ENCODE data around the gene CPEB3.

The CPEB3 gene

DNA sequence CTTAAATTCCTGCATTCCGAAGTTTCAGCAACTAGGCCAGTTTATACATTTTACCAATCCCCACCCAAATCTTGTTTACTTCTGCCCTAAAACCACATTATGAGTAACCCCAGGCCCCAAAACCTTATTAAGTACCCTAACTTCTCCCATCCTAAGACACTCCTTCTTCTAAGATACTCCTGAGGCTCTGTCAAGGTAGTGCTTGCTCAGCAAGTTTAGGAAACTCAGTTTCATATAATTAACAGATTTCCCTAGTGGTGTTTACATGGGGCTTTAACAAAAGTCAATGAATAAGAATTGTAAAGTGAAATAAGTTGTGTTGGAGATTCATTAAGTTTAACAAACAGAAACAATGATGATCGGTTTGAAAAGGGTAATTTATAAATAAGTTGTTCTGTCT lies 77.8 kb downstream of the CPEB3 start:
- no peak for DNase-seq (ENCODE audit: low read depth in 3 of 3)

DNA sequence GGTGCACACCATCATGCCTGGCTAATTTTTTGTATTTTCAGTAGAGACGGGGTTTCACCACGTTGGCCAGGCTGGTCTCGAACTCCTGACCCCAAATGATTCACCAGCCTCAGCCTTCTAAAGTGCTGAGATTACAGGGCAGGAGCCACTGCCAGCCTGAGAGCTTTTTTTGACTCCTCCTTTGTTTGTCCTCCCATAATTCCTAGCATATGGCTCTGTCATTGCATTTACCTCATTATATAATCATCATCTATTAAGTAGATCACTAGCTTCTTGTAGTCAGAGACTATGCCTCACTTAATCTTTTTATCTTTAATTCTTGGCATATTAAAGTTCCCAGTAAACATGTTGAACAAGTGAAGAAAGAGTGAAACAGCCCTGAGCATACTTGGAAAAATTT lies 82.1 kb downstream of the CPEB3 start:
- DNase-seq (ENCODE audit: low read depth in 3 of 3): no peak

DNA sequence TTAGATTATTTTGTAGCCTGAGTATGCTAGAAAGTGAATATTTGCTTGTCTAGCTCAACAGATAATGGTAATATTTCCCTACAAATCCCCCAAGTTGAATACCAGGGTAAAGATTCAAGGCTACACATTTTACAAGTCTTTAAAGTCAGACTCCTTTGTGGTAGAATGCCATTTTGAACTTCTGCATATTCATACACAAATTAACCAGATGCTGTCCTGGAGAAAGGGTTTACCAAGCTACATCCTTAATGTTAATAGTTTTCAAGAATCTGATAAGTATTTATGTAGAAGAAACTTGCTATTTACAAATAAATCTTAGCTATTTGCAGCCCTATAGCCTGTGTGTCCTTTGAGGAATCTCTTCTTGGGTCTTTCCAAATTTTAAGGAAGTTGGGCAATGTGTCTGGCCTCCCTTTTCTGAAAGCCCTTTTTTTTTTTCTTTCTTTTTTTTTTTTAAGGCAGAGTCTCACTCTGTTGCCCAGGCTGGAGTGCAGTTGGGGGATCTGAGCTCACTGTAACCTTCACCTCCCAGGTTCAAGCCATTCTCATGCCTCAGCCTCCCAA lies 82.6 kb downstream of the CPEB3 start:
- DNase-seq (ENCODE audit: low read depth in 3 of 3): no peak

DNA sequence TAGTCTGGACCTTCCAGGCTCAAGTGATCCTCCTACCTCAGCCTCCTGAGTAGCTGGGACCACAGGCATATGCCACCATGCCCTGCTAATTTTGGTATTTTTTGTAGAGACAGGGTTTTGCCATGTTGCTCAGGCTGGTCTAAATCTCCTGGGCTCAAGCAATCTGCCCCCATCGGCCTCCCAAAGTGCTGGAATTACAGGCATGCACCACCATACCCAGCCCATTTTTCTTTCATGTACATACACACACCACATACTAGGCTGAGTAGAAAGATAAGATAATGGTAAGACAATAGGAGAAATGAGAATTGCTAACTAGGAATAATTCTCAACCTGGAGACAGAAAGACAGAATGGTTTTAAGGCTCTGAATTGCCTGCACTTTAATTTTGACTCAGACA lies 83.8 kb downstream of the CPEB3 start:
- no peak for DNase-seq (ENCODE audit: low read depth in 3 of 3)

DNA sequence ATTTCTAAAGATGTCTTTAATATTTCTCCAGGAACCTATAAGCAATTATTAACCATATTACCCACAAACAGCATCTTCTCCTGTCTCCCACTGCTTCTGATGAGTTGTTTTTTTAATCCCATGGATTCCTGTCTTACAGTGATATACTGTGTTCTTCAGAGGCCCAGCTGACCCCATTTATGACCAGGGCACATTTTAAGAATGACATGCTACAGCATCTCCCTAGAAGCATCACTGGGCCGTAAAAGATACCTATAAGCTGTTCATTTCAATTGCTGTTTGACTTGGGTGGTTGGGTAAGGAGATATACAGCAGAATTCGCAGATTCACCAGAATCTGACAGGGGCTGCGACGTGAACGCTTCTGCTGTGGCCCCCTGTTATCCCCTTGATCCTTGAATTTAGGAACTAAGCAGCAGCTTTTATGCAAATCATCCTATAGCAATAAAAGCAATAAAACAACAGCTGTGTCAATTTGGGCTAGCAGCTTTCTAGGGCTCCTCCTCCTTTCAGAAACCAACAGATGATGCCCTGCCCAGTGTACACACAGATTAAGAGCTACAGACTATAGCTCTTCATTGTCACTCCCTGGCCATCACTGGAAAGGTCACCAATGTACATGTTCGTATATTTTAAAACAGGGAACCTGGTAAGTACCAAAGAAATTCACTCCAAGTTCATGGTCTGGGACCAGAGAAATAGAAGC lies 86.8 kb downstream of the CPEB3 start:
- DNase-seq (ENCODE audit: low read depth in 3 of 3): no peak

DNA sequence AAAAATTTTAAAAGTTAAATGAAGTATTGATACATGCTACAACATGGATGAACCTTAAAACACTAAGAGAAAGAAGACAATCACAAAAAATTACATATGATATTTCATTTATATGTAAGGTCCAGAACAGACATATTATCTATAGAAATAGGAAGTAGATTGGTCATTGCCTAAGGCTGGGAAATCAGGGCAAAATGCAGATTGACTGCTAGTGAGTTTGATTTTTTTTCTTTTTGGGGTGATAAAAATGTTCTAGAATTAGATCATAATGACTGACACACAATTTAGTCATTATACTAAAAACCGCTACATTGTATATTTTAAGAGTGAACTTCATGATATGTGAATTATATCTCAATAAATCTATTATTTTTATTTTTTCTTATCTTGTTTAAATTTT lies 88.3 kb downstream of the CPEB3 start:
- DNase-seq (ENCODE audit: low read depth in 3 of 3): no peak

DNA sequence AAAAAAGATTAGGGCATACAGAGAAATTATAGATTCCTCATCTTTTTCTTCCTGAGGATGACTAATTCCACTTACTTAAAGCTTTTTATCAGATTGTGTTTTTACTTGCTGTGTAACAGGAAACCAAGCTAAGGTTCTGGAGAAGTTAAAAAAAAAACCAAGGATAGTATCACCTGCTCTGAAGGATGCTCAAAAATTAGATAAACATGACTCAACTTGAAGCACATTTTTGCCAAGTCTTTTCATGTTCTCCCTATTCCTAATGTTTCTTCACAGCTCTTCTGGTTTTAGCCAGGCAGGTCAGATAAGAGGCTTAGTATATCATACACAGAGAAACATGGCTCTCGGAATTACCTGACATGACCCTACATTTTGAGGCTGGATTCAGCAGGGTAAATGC lies 90.3 kb downstream of the CPEB3 start:
- no peak for DNase-seq (ENCODE audit: low read depth in 3 of 3)

DNA sequence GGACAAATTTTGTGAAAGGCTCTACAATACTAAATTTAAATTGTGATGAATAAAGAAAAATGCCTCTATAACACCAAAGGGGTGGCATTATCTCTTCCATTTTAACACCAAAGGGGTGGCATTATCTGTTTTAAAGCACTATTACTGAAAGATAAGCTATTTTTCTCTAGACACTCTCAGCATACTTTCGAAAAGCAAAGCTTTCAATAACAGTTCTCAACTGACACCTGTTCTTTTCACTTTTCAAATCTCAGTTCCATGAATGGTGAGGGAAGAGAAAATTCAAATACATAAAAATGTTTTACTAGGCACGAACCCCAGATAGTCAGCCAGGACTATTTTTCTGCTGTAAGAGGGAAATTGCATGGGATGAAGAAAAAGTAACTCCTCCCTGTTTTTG lies 103.8 kb downstream of the CPEB3 start:
- no peak for DNase-seq (ENCODE audit: low read depth in 3 of 3)

DNA sequence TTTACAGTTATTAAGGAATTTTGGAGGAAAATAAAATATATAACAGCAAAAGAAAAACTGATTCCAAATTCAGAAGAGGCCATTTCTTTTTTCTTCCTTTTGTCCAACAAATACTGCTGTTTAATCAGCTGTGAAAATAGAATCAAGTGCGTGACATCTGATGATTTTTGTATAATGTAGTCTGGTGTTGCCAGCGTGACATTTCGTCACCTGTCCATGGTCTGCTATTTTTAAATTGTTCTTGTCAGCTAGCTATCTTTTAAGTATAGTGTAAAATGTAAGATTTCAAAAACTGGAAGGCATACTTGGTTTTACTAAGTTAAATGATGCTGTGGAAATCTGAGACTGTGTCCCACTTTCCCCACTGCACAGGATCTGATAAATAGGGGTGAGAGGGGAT lies 105.9 kb downstream of the CPEB3 start:
- no peak for DNase-seq (ENCODE audit: low read depth in 3 of 3)

DNA sequence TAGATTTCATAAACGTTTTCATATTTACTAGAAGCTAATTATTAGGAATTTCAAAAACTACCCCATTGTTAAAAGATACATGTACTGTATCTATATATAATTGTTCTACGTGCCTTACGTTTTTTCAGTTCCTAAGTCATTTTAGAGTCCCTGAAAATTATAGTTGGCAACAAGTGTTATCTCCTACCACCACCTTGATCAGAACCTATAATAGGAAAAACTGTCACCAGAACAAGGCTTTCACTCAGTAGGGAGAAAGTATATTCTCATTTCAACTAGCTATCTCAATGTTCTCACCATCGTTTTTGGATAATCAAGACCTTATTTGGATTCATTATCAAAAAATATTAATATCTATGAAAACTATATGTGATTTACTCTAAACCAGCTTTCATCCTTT lies 107.7 kb downstream of the CPEB3 start:
- DNase-seq (ENCODE audit: low read depth in 3 of 3): no peak

DNA sequence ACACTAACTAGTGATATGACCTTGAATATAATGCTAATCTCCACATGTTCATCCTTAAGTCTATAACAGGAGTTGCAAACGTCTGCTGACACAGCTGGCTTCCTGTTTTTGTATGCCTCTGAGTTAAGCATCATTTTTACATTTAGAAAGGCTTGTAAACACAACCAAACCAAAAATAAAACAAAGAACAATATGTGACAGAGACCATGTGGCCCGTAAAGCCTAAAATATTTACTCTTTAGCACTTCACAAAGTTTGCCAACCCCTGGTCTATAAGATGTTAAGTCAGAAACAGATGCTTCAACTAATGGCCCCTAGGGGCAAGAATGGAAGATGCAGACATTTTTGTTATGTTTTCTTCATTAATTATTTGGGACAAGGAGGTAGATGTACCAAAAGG lies 109.3 kb downstream of the CPEB3 start:
- DNase-seq (ENCODE audit: low read depth in 3 of 3): no peak

DNA sequence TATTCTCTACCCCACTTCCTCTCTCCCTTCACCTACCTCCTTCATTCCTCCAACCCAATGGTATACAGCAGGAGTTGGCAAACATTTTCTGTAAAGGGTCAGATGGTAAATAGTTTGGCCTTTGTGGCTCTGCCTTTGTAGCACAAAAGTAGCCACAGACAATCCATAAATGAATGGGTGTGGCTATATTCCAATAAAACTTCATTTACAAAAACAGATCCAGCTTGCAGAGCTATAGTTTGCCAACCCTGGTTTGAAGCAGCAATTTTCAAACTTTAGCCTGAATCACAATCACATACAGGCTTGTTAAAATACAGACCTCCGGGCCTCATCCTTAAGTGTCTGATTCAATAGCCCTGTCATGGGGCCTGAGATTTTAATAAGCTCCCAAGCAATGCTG lies 110.5 kb downstream of the CPEB3 start:
- DNase-seq (ENCODE audit: low read depth in 3 of 3): no peak

DNA sequence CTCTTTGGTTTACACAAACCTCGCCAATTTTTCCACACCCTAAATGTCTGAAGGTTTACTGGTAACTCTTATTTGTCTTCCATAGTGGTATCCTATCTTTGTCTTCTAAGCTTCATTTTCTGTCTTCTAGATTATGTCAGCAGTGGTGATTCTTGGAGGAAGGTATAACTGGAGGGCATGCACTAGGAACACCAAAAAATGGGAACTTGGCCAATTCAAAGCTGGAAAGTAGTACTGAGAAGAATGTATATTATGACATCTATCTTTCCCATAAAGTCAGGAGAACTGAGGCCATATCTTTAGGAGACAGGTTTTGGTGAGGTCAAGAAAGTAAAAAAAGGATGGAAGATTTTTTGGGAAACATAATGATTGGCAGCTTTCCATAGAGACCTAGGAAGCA lies 113.3 kb downstream of the CPEB3 start:
- DNase-seq (ENCODE audit: low read depth in 3 of 3): no peak

DNA sequence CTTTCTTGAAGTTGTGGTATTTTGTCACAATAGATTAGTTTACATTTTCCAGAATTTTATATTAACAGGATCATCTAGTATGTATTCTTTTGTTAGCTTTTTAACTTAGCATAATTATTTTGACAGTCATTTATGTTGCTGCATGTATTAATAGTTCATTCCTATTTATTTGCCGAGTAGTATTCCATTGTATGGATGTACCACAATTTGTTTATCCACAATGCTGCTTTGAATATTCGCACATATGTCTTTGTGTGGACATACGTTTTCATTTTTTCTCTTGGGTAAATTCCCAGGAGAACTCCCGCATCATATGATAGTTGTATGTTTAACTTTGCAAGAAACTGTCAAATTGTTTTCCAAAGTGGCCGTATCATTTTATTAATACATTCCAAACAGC lies 115.7 kb downstream of the CPEB3 start:
- DNase-seq (ENCODE audit: low read depth in 3 of 3): no peak

DNA sequence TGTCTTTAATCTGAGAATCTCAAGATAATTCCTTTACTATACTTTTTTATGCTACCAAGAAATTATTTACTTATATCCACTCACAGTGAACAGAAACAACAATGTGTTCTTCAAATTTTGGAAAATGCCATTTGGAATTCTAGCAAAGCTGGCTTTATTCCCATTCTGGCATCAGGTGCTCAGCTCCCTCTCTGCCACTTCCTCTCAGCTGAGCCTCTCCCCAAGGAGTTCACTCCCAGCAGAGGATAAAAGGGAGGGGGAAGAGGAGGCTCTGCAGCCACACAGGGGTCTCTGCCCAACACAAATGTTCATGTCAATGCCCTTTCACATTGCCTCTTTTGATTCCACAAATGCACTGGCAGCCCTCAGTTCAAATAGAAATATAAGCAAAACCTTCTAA lies 116.9 kb downstream of the CPEB3 start:
- no peak for DNase-seq (ENCODE audit: low read depth in 3 of 3)

DNA sequence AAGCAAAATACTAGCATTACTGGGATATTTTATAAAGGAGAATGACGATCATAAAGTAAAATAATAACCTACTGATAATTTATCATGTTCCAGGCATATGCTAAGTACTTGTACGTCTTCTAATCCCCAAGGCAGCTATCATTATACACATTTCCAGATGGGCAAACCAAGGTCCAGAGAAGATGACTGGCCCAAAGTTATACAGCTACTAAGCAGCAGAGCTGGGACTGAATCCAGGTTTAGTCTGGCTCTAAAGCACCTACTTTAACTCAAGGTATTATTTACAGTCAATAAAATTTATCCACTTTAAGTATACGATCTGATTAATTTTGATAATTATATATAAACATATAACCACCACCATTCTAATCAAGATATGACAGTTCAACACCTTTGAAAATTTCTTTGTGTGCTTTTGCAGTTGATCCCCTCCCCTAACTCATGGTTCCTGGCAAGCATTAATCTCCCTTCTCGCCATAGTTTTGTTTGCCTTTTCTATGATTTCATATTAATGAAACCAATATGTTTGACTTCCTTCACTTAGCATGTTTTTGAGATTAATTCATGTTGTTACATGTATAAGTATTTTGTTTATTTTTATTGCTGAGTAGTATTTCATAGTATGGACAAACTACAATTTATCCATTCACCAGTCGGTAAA lies 126.7 kb downstream of the CPEB3 start:
- DNase-seq (ENCODE audit: low read depth in 3 of 3): no peak

DNA sequence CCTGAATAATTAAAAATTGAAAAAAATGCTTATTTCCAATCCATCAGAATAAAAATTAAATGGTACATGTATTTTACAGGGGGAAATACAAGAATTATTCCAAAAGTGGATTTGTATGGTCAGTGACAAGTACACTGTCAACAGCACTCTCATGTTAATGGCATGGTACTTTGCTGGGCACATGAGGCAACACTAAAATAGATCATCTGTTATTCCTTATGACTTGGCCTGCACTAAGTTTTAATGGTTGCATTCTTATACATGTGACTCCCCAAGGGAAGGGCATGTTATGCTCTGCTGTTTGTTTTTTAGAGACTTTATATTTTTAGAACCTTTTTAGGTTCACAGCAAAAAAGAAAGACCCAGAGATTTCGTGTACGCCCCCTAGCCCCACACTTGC lies 128.3 kb downstream of the CPEB3 start:
- no peak for DNase-seq (ENCODE audit: low read depth in 3 of 3)

DNA sequence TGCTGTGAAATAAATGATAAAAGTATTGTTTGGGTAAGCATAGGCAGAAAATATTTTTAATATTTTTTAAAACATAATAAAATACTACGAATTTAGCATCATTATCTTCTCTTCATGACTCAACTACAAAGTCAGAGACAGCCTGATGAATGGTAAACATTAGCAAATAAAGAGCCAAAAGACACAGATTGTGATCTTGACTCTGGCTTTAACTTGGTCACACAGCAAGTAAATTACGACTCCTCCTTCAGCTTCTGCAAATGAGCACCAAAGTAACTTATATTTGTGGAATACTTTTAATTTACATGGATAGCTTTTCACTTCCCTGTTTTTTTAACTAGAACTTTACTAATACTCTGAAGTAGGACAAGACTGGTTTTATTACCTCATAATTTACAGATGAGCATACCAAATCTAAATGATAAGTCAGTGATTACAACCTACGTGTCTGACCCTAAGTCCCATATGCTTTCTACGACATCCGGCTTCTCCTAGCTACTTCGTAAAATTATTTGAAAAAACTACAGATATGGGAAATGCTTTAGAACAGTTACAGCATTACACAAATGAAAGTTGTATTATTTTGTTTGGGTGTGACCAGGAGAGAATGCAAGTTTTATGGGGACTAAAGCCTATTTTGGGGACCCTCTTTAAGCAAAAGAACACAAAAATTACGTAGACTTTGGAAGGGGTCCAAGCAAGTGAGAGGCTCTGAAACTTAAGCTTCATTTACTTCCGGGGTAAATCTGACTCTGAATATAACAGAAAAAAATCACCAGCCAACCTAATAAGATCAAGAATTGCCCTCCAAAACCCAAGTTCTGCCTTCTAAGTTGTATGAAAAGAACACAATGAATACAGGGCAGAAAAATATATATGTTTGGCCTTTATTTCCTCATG lies 133.8 kb downstream of the CPEB3 start:
- no peak for DNase-seq (ENCODE audit: low read depth in 3 of 3)

DNA sequence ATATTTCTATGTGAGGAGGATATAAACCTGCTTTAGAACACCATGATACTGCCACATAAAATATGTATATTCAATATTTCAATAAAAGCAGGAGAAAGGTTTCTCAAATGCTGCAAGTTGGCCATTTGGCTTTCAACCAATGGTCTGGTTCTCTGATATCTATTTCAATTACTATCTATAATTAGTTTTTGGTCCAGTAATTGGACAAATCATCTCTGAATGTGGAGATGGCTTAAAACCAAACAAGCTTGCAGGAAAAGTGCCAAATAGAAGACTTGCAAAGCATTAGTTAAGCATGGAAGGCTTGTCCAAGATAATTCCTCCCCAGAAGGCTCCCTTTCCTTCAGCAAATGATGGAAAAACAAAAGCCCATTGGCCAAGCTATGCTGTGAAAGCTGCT lies 140.1 kb downstream of the CPEB3 start:
- DNase-seq (ENCODE audit: low read depth in 3 of 3): no peak

DNA sequence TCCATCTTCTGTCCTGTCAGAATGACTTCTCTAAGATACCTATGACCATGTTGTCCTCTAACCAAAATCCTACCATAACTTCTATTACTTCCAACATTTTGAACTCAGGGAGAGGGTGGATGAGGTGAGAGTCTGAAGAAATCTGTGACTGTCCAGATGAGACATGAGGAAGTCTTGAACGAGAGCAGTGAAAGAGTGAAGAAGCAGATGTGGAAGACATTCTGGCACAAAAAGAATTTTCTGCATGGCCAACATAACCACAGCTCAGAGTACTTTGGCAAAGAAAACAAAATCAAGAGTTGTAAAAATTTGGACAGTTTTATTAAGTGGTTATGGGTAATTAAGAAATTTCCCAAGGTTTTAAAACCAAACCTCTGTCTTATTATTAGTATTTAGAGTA lies 141.6 kb downstream of the CPEB3 start:
- no peak for DNase-seq (ENCODE audit: low read depth in 3 of 3)

DNA sequence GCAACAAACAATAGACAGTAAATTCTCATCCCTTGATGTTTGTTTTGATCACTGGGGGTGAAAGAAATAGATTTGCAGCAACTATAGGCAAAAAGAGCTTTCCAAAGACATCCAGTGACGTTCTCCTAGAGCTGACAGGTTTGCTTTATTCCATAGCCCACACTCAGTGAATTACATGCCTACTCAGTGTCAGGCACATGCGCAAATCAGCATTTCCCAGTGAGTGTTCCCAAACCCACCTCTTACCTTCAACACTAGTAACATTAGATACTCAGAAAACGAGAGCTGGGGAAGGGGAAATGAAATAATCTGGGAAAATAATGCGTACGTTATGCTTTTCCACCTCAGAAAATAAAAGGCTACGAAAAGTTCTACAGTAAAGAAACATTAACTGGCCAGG lies 144.1 kb downstream of the CPEB3 start:
- DNase-seq (ENCODE audit: low read depth in 3 of 3): no peak

DNA sequence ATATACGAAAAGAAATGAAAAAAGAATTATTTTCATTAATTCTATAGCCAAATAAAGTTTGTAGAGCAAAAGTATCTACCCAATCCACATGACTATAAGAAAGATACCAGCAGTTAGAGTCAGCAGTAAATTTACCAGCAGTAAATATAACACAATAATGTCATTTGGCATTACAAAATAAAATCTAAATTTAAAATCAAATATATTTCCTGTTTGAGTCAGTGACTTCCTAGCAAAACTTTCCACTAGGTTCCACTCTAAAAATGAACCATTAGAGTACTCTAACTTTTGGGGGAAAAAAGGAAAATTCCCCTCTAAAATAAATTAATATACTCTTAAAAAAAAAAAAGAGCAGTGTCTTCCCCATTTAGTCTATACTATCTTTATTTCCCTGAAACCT lies 144.8 kb downstream of the CPEB3 start:
- no peak for DNase-seq (ENCODE audit: low read depth in 3 of 3)

DNA sequence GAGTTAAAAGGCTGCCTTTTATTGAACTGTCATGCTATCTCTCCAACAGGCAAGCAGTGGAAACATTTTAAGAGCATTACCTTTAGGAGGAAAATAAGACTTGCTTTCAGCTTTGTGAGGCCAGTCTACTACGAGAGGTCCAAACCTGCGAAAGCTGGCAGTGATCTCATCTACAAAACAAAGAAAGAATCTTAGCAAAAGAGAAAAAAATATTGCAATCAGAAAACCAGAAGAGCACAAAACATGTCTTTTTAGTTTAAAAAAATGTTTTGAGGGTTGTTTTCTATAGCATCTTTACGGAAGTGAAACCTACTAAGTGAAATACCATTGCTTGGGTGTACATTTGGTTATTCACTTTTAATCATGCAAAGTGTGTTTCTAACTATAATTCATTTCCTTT lies 147.9 kb downstream of the CPEB3 start:
- DNase-seq (ENCODE audit: low read depth in 3 of 3): no peak
